SK-N-MC (cell line): ENCODE data around the gene ZDHHC14.

Experiments used
- EZH2 ChIP-seq: fragments of 200-600 bp; sonication (generic); IDR thresholded peaks from one replicate; pipeline ENCODE4 v1.6.1; 2017; ENCODE audit warnings: antibody characterized with exemption
- FOXP2 ChIP-seq: optimal IDR thresholded peaks from 2 replicates; pipeline ENCODE3; 2011; ENCODE audit warnings: mild to moderate bottlenecking, moderate library complexity; ENCODE audit not compliant: insufficient read depth; ENCODE audit errors: extremely low read length, control extremely low read depth
- POLR2AphosphoS5 ChIP-seq: IDR thresholded peaks from 2 replicates; pipeline ENCODE4 v1.6.1; 2012; ENCODE audit warnings: mild to moderate bottlenecking, low read depth, low read length, borderline replicate concordance

GRCh38 chr6:157401734-157402338 is 20.8 kb downstream of the ZDHHC14 start:
- no peak for TF ChIP-seq POLR2AphosphoS5
- TF ChIP-seq EZH2 = no peak
- no peak for TF ChIP-seq FOXP2
